ENCODE measurements around the gene GTF3C1.

Gene GTF3C1

DNA sequence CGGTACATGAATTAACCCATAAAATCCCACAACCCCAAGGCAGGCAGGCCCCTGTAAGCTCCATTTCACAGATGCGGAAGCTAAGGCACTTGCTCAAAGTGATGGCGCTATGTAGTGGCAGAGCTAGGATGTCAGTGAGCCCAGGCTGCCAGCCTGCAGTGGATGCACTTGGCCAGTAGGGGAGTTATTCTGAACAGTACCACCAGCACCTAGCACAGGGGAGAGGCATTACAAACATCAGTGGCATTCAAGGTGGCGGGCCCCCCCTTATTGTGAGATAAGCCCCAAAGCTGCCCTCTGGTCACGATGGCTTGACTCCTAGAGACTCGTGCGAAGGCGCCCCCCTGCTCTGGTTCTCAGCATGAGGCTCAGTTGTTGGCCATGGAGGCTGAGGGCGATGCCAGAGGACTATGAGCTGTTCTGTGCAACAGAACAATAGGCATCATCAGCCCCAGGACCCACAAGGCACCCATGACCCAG lies 33.8 kb downstream of the GTF3C1 start:
- no peak for DNase-seq

- DNase-seq: no peak
Measured at GRCh38 chr16:27514806-27515205, 34.9 kb downstream of the GTF3C1 start.

GRCh38 chr16:27511657-27512448 lies 37.9 kb downstream of the GTF3C1 start:
- DNase-seq: no peak

DNA sequence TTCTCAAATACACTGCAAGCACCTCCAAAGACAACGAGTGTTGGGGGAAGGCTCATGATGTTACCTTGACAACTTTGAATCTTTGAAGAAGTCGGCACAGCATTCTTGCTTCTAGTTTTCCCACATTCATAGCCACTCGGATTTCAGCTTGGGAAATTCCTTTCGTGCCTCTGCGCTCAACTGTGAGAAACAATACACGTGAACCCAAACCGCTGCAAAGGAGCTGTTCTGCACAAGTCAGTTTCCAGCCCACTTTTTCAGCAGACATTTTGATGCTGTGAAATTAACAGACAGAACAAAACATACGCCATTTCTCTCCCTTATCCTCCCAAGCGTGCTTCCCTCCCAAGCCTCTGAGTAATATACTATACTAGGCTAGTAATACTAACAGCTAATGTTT lies 41.2 kb downstream of the GTF3C1 start:
- no peak for DNase-seq

DNA sequence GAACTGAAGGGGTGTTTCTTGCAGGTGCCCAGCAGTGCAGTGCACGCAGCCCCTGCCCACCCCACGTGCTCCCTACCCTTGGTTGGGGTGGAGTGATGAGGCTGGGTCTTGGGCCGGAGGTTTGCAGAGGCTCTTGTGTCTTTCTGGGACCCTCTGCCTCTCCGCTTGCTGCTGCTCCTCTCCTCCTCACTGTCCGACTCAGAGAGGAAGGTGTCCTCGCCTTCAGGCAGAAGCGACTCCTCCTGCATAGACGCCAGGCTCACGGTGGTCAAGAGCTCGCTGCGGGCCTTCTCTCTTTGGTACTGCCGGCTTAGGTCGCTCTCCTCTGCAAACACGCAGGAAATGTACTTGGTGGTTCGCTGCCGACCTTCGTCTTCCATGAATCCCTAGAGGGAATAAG lies 42.9 kb downstream of the GTF3C1 start:
- DNase-seq: no peak

GRCh38 chr16:27505297-27506236 lies 44.1 kb downstream of the GTF3C1 start:
- peak; percentile 8 for DNase-seq

DNA sequence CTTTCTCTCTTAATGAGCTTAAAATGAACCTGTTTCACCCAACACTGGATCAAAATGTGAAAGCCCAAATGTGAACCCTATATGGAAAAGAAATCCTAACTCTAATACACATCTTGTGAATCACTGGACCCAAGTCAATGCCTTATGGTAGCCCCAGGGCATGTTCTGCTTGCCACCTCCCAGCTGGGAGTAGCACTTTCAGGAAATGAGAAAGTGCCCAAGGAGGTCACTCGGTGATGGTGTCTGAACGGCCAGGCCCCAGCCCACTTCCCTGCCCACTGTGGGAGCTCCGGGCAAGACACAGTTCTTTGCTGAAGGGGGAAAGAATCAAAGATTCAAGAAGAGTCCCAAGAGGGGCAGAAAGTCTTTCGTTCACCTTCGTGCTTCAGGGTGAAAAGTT lies 46.1 kb downstream of the GTF3C1 start:
- DNase-seq: no peak

- DNase-seq: no peak
Measured at GRCh38 chr16:27500801-27501200, 48.9 kb downstream of the GTF3C1 start.

DNA sequence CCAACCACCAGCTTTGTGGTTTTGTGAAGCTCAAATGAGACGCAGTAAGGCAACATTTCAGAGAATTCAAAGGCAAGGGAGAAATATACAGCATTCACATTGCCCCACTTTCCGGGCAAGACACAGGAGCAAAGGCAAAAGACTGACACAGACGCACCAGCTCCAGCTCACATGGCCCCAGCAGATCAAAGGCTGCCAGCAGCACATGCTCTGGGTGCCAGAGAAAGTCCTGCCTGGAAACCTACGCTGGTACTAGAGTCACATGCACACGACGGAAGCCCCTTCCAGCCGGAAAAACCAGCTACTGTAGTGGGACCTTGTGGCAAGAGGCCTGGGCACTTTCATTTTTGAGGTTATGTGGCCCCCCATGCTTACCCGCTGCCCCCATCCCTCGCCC lies 50.1 kb downstream of the GTF3C1 start:
- DNase-seq: no peak

- DNase-seq: peak; percentile 18
Measured at GRCh38 chr16:27498916-27499658, 50.6 kb downstream of the GTF3C1 start.

DNA sequence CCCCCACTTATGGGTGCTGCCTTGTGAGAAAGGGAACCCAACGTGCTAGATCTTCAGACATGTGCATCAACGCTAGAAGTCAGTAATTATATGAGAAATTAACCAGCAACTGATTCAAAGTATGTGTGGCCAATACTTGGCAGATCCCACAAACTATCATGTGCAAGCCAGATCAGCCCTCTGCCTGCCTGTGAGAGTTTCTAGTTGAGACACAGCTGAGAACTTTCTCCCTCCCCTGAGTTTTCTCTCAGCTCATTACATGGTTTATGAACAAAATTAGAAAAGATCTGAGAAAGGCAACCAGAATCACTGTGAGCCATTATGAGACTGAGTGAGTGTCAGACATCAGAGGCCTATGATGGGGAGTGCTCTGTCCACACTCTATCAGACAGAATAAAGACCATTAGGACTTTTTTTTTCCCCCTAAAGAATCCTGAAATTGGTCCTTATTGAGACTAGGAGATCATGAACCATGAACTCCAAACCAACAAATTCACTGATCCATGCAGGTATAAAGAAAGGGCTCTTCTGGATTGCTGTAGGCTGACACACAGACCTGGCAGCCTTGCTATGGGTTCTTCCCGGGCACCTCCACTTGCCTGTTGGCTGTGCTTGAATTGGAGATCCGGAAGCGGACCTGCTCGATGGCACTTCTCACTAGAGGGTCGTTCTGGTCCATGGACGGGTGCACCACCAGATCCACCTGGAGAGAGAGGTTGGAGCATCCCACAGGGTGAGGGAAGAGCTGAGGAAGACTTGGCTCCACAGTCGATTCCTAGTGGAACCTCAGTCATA lies 51.5 kb downstream of the GTF3C1 start:
- DNase-seq: no peak

- peak; percentile 39 for DNase-seq
Measured at GRCh38 chr16:27495191-27495590, 54.5 kb downstream of the GTF3C1 start.

DNA sequence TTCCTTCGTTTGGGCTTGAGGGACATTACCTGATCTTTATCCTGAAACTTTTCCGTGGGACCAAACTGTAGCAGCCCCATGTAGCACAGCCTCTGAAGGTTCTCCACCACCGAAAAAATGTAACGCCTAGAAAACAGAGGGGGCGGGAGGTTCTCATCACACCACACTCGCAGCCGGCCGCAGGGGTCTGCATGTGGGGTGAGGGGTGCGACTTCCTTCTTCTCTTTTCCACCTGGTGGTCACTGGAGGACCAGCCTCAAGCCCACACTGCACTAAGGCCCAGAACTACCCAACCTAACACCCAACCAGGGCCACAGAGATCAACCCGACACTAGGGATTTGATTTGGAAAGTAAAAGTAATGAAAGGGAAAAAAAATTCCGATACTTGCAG lies 57.1 kb downstream of the GTF3C1 start:
- no peak for DNase-seq

DNA sequence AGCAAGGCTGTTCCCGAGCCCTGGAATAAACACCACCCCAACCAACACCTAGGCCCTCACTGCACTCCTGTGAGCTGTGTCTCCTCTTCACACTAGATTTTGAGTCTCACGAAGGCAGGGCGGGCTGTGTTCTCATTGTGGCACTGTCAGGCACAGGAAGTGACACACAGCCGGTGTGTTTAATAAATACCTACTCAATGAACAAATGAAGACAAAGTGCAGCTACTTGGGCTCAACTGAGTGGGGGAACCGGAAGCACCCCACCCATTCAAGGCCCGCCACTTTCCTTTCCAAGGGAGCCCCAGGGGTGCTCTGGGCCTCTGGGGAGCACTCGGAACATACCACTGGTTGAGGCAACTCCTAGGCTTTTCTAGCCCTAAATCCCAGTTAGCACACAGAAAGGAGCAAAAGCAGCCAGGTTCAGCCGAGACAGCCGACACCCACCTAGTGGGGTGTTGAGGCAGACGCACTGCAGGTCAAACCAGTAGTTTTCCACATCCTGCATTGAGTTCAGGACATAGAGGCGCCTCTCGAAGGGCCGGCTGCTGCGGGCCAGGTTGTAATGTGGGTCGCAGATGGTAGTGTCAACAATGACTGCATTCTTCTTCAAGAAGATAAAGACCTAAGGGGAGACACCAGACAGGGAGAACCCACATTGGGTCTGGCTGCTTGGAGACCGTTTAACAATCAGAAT lies 57.7 kb downstream of the GTF3C1 start:
- DNase-seq: no peak

DNA sequence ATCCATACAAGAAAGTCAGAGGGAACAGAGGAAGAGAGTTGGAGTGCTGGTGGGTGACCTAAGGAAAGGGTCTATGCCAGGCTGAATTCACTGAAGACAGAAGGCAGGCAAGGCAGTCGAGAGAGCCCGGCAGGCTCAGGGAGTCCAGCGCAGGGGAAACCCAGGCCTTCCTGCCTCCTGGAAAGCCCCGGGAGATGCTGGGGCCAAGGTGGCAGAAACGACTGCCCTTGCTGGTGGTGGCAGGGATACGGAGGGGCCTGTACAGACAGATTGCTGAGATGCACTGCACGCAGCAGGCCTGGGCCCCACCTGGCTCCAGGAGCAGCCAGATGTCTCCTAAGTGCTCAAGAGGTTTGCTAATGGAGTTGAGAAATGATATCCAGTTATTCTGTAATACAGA lies 59.8 kb downstream of the GTF3C1 start:
- DNase-seq: peak; percentile 73

DNA sequence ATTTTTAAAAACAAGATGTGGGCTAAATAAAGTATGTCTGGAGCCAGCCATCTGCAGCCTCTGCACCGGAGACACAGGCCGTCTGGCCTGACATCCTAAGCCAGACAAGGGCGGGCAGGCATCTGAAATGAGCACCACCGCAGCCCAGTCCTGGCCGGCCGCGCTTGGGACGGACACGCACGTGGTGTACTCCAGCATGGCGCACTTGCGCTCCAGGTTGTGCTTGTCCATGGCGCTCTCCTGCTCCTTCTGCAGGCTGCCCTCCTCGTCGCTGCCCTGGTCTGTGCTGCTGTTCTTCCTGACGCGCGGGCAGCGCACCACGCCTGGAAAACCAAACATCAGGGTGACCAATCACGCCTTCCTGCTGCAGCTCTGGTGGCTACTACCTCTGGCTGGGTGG lies 60.3 kb downstream of the GTF3C1 start:
- DNase-seq: no peak

DNA sequence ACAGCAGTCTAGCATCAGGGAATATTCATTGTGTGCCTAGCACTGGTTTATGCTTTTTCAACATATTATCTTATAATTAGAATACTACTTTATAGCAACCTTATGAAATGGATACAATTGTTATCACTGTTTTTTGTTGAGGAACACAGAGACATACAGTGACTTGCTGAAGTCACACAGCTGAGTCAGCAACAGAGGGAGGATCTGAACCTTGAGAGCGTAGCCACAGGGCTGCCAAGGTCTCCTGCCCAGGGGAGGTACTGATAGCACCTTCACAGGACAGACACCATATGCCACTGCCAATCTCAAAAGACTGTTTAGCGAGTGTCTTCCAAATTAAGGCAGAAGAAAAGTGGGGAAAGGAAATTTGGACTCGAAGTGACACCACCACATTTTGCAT lies 63.0 kb downstream of the GTF3C1 start:
- peak; percentile 3 for DNase-seq

- peak; percentile 10 for DNase-seq
Measured at GRCh38 chr16:27486344-27486743, 63.4 kb downstream of the GTF3C1 start.

GRCh38 chr16:27485811-27486210 lies 63.9 kb downstream of the GTF3C1 start:
- DNase-seq: no peak

GRCh38 chr16:27485126-27485525 lies 64.6 kb downstream of the GTF3C1 start:
- no peak for DNase-seq

DNA sequence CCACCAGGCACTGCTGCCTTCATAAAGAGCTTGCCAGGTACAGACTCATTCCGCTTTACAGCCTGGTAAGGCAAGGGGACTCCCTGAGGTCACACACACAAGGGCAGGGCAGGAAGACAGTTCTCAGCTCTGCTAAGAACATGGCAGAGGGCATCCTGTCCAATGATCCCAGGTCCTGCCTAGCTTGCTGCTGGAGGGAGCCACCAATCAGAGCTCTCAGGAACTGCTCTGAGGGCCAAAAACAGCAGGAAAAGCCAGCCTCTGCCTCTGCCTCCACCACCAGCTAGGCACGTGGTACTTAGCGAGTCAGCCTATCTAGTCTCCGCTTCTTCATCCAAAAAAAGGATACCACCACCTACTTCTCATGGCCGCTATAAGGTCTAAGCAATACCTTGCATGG lies 66.1 kb downstream of the GTF3C1 start:
- no peak for DNase-seq

DNA sequence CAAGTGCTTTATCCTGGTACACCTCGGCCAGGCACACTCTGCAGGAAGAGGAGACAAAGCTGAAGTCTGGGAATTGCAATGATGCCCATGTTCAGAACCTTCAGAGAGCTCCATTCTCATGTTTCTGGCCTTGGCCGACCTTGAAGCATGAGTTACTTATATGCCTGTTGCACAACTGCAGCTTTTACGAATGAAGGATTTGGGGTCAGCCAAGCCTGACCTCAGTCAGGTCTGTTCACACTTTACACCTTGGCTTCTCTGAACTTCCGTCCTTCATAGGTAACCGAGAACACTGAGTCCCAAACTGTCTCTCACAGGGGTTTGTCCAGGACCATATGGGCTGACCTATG lies 66.7 kb downstream of the GTF3C1 start:
- DNase-seq: no peak

All from NCI-H2171 (cell line).